Motor neuron (in vitro differentiated cells): ENCODE results near the gene SPRYD4. TPM values are rescaled to one million over a fixed set of nuclear protein-coding genes. Genes with fewer than 3 reads are reported as not detected.
"Not testable (repeated sequence)": the region's sequence is repeated elsewhere in the genome, so short reads cannot be mapped to it uniquely, and the experiment has no call there.

Experiments used
- ATAC-seq, 8 experiments: fragments of 200-7000 bp; cut with Tn5 transposase; replicated peaks in 6 of 8; 2 replicates each; pipeline ENCODE4 v1.8.0; 2021; ENCODE audit warnings: mild to moderate bottlenecking in 8 of 8, moderate library complexity in 8 of 8
- H3K27ac ChIP-seq, 2 donors: fragments of 250-450 bp; sonication (Bioruptor Pico); 2 replicates each; pipeline ENCODE4 v1.9.0; 2021; ENCODE audit warnings: antibody characterized with exemption in 2 of 2, mild to moderate bottlenecking in 2 of 2, moderate library complexity in 1 of 2
- H3K4me1 ChIP-seq, 2 donors: fragments of 250-450 bp; sonication (Bioruptor Pico); replicated peaks in 1 of 2; 2 replicates each; pipeline ENCODE4 v1.6.1; 2021; ENCODE audit warnings: antibody characterized with exemption in 2 of 2, mild to moderate bottlenecking in 2 of 2, moderate library complexity in 1 of 2
- H3K4me3 ChIP-seq, 5 donors: fragments of 250-450 bp; sonication (Bioruptor Pico); 2 replicates each; pipeline ENCODE4 v1.9.0; 2021; ENCODE audit warnings: antibody characterized with exemption in 5 of 5, mild to moderate bottlenecking in 5 of 5, moderate library complexity in 4 of 5
- WGBS, 10 experiments: fragments of 450-650 bp; shearing (Covaris generic); methylation state at CpG; one replicate each; pipeline ENCODE4 v1.0.0; 2022; 5-methylcytosine and 5-hydroxymethylcytosine counted together
- in situ Hi-C, 9 experiments: fragments of 400-800 bp; cut with MboI; loops; one replicate each; pipeline ENCODE4 v1.15.0; 2021; ENCODE audit warnings: low sequenced_read_pairs in 9 of 9, low pct_unique_long_range_greater_than_20kb in 2 of 9; ENCODE audit not compliant: unreplicated experiment in 9 of 9
- total RNA-seq, 8 experiments: library from RNA; unstranded; fragments of 300-600 nt; gene quantifications; 2 replicates each; pipeline versions ENCODE4 v1.2.3 to v1.2.4, GENCODE V29; 2022

SPRYD4 gene
- total RNA-seq, 8 experiments from 2014 or later = 1.3 to 8.5 (median 2.2) TPM

GRCh38 chr12:56484566-56484965, 16.2 kb downstream of the SPRYD4 start:
- no peak overlapping the region for H3K4me3 ChIP-seq
- in situ Hi-C loops = no loop called here
- 56 to 100% (median 100%) methylated on average over 1 of the region's 1 CpG; no CpG with 5 or more reads in 1 of the 10 experiments for WGBS, 10 experiments
- H3K27ac ChIP-seq = no peak overlapping the region
- no peak for ATAC-seq
- peaks cover 0 to 4% of the 10 kb centered on the region in 2 donors for H3K4me1 ChIP-seq

GRCh38 chr12:56486694-56487093, 18.3 kb downstream of the SPRYD4 start:
- Histone ChIP-seq H3K4me1 (peaks cover 0 to 4% of the 10 kb centered on the region in 2 donors), H3K27ac (no peak overlapping the region), H3K4me3 (peak overlapping the region in 2 of 5 donors; percentile 45 to 61)
- peak in 1 of 8 experiments; percentile 2 for ATAC-seq
- WGBS, 10 experiments = 60 to 100% (median 85%) methylated on average over 1 to 8 of the region's 12 CpGs; no CpG with 5 or more reads in 4 of the 10 experiments
- in situ Hi-C loops = no loop called here

GRCh38 chr12:56487448-56488040, 19.2 kb downstream of the SPRYD4 start:
- ATAC-seq = peak in 7 of 8 experiments; percentile 15 to 44 (median 34)
- Histone ChIP-seq H3K4me3 (peak overlapping the region; percentile 45 to 65 (median 51)), H3K27ac (peak overlapping the region; percentile 23 to 32), H3K4me1 (peaks cover 0 to 4% of the 10 kb centered on the region in 2 donors)
- WGBS, 10 experiments = 0 to 100% (median 33%) methylated on average over 1 to 3 of the region's 44 CpGs; no CpG with 5 or more reads in 5 of the 10 experiments
- in situ Hi-C loops = no loop called here

GRCh38 chr12:56488041-56488955, 19.9 kb downstream of the SPRYD4 start, which contains the start of gene GLS2:
Gene GLS2, minus strand, starts transcription at chr12:56488161. Its CDS starts 43 bp downstream, at chr12:56488118.
- in situ Hi-C loops = no loop called here
- Histone ChIP-seq H3K4me1 (peaks cover 0 to 4% of the 10 kb centered on the region in 2 donors), H3K4me3 (peak within 1 kb of the TSS; percentile 45 to 65 (median 51)), H3K27ac (peak within 1 kb of the TSS; percentile 23 to 32)
- ATAC-seq = peak; percentile 95 to 97 (median 96)
- 0 to 100% (median 18%) methylated on average over 1 to 15 of the region's 59 CpGs; no CpG with 5 or more reads in 4 of the 10 experiments for WGBS, 10 experiments

GRCh38 chr12:56490360-56490759, 22.0 kb downstream of the SPRYD4 start:
- Histone ChIP-seq H3K4me3 (no peak overlapping the region), H3K4me1 (peaks cover 0 to 4% of the 10 kb centered on the region in 2 donors), H3K27ac (no peak overlapping the region)
- in situ Hi-C loops = no loop called here
- no peak for ATAC-seq

- H3K4me1 ChIP-seq, in situ Hi-C loops, H3K4me3 ChIP-seq, H3K27ac ChIP-seq, ATAC-seq: not testable (repeated sequence)
- 0 to 95% (median 76%) methylated on average over 1 to 4 of the region's 31 CpGs; no CpG with 5 or more reads in 6 of the 10 experiments for WGBS, 10 experiments
Observed at GRCh38 chr12:56493409-56494105, 25.2 kb downstream of the SPRYD4 start.

GRCh38 chr12:56494106-56494415, 25.7 kb downstream of the SPRYD4 start:
- 80% methylated on average over 1 of the region's 15 CpGs; no CpG with 5 or more reads in 9 of the 10 experiments for WGBS, 10 experiments
- H3K27ac ChIP-seq, in situ Hi-C loops, H3K4me3 ChIP-seq, ATAC-seq, H3K4me1 ChIP-seq: not testable (repeated sequence)

GRCh38 chr12:56494481-56494880, 26.1 kb downstream of the SPRYD4 start:
- H3K4me1 ChIP-seq, H3K27ac ChIP-seq, ATAC-seq, H3K4me3 ChIP-seq, in situ Hi-C loops: not testable (repeated sequence)
- WGBS, 10 experiments = 100% methylated on average over 1 of the region's 27 CpGs; no CpG with 5 or more reads in 9 of the 10 experiments

- in situ Hi-C loops, H3K4me3 ChIP-seq, ATAC-seq, H3K27ac ChIP-seq: not testable (repeated sequence)
- WGBS, 10 experiments = no CpG with 5 or more reads among the region's 17 CpGs
- peaks cover 0 to 12% of the 10 kb centered on the region in 2 donors for H3K4me1 ChIP-seq
Observed at GRCh38 chr12:56496704-56497103, 28.3 kb downstream of the SPRYD4 start.

GRCh38 chr12:56498126-56498902, 29.9 kb downstream of the SPRYD4 start:
- H3K27ac ChIP-seq, ATAC-seq, H3K4me3 ChIP-seq, in situ Hi-C loops: not testable (repeated sequence)
- H3K4me1 ChIP-seq = peaks cover 0 to 12% of the 10 kb centered on the region in 2 donors
- 33 to 83% (median 63%) methylated on average over 1 to 4 of the region's 14 CpGs; no CpG with 5 or more reads in 4 of the 10 experiments for WGBS, 10 experiments

GRCh38 chr12:56499452-56499851, 31.1 kb downstream of the SPRYD4 start:
- H3K27ac ChIP-seq, in situ Hi-C loops, H3K4me3 ChIP-seq, ATAC-seq: not testable (repeated sequence)
- WGBS, 10 experiments = 34 to 86% (median 80%) methylated on average over 2 to 5 of the region's 9 CpGs; no CpG with 5 or more reads in 4 of the 10 experiments
- H3K4me1 ChIP-seq = peaks cover 0 to 12% of the 10 kb centered on the region in 2 donors

GRCh38 chr12:56499879-56500278, 31.5 kb downstream of the SPRYD4 start:
- not testable (repeated sequence) for H3K27ac ChIP-seq, H3K4me3 ChIP-seq, ATAC-seq
- in situ Hi-C loops = loop anchor here in 2 of 9 experiments (25.0 kb wide), 2 partner anchors 487 to 537 kb away; a partner anchor contains a TSS
- WGBS, 10 experiments = 68 to 100% (median 87%) methylated on average over 2 to 8 of the region's 13 CpGs; no CpG with 5 or more reads in 3 of the 10 experiments
- H3K4me1 ChIP-seq = peaks cover 0 to 12% of the 10 kb centered on the region in 2 donors
